ENCODE results near the gene PHLDB3.

DNA sequence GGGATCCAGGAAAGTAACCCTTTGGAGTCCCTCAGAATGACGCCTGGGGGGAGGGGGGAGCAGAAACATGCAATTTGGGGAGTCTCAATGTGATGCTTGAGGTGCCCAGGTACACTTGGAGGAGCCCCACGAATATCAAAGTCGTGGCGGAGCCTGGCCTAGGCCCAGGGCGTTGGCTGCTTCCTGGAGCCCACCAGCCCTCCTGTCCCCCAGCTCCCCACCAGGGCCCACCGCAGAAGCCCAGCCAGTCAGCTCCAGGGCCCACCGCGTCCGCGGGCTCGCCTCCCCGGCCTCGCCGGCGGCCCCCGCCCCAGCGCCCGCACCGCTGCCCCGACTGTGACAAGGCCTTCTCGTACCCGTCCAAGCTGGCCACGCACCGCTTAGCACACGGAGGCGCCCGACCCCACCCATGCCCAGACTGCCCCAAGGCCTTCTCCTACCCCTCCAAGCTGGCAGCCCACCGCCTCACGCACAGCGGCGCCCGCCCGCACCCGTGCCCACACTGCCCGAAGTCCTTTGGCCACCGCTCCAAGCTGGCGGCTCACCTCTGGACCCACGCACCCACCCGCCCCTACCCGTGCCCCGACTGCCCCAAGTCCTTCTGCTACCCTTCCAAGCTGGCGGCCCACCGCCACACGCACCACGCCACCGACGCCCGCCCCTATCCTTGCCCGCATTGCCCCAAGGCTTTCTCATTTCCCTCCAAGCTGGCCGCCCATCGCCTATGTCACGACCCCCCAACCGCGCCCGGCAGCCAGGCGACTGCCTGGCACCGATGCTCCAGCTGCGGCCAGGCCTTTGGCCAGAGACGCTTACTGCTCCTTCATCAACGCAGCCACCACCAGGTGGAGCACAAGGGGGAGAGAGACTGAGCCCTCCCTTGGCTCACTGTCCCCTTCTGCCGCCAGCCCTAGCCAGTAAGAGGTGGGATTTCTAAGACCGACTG lies 30.5 kb upstream of the PHLDB3 start:
- TF ChIP-seq, protein P1, sequence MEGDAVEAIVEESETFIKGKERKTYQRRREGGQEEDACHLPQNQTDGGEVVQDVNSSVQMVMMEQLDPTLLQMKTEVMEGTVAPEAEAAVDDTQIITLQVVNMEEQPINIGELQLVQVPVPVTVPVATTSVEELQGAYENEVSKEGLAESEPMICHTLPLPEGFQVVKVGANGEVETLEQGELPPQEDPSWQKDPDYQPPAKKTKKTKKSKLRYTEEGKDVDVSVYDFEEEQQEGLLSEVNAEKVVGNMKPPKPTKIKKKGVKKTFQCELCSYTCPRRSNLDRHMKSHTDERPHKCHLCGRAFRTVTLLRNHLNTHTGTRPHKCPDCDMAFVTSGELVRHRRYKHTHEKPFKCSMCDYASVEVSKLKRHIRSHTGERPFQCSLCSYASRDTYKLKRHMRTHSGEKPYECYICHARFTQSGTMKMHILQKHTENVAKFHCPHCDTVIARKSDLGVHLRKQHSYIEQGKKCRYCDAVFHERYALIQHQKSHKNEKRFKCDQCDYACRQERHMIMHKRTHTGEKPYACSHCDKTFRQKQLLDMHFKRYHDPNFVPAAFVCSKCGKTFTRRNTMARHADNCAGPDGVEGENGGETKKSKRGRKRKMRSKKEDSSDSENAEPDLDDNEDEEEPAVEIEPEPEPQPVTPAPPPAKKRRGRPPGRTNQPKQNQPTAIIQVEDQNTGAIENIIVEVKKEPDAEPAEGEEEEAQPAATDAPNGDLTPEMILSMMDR (IDR thresholded peaks at IDR 0.05; ENCODE audit: low read depth, low read length, poor library complexity, severe bottlenecking) = peak; percentile 43
- no peak for TF ChIP-seq EZH2phosphoT487 (IDR thresholded peaks at IDR 0.05; ENCODE audit: borderline replicate concordance, low read length)

Measured in DOHH2 (cell line).